Spinal cord (tissue), 10 donors: ENCODE measurements around the gene GTF2E1. TPM values are rescaled to one million over a fixed set of nuclear protein-coding genes. Genes with fewer than 3 reads are reported as not detected.

Source experiments
- DNase-seq, 6 donors: peaks; one replicate each; pipeline versions ENCODE4 v3.0.0 to v3.0.0-alpha.2; 2013 to 2015; ENCODE audit warnings: low spot score in 6 of 6, low read depth in 4 of 6
- H3K27ac ChIP-seq: one replicate; pipeline ENCODE4 v1.5.1; 2013; ENCODE audit warnings: low read depth, low read length, control low read depth
- H3K27me3 ChIP-seq: one replicate; pipeline ENCODE4 v1.6.1; 2013; ENCODE audit warnings: low read length; ENCODE audit not compliant: control insufficient read depth, insufficient read depth
- H3K36me3 ChIP-seq: one replicate; pipeline ENCODE4 v1.6.1; 2013; ENCODE audit warnings: low read length; ENCODE audit not compliant: control insufficient read depth, insufficient read depth
- H3K4me1 ChIP-seq: one replicate; pipeline ENCODE4 v1.6.1; 2013; ENCODE audit warnings: low read length; ENCODE audit not compliant: control insufficient read depth, insufficient read depth
- H3K4me3 ChIP-seq: one replicate; pipeline ENCODE4 v1.5.1; 2013; ENCODE audit warnings: low read depth, low read length, control low read depth
- H3K9me3 ChIP-seq: one replicate; pipeline ENCODE4 v1.6.1; 2013; ENCODE audit warnings: low read length; ENCODE audit not compliant: control insufficient read depth, insufficient read depth
- WGBS: methylation state at CpG from one replicate; pipeline ENCODE4 v1.1.5; 2013; ENCODE audit warnings: missing lambda C conversion rate; ENCODE audit not compliant: insufficient coverage; 5-methylcytosine and 5-hydroxymethylcytosine counted together
- polyA plus RNA-seq, 2 donors: library from polyadenylated mRNA; unstranded; fragments of 120-200 nt; gene quantifications; one replicate each; pipeline ENCODE4 v1.2.1, GENCODE V29; 2013; ENCODE audit not compliant: insufficient read length in 2 of 2
- small RNA-seq: library from RNA; depleted of rRNA; stranded (forward); fragments of <200 nt; gene quantifications from one replicate; pipeline ENCODE3, GENCODE V24; 2014; ENCODE audit warnings: low replicate concordance
- total RNA-seq, 2 donors: library from RNA; depleted of rRNA in 1 of 2; stranded (reverse); fragments of 120-200 nt in 1 of 2; fragments of >200 nt in 1 of 2; gene quantifications; one replicate each; pipeline versions ENCODE4 v1.2.3 to v1.2.4, GENCODE V29; 2013 to 2014
- donor health status: healthy.

The GTF2E1 gene
- total and polyA plus RNA-seq, 4 donors: 9.9 to 17.9 (median 13.2) TPM

- Histone ChIP-seq H3K27ac (no peak overlapping the region), H3K27me3 (no peaks in the 10 kb centered on the region), H3K4me1 (peaks cover 6% of the 10 kb centered on the region), H3K9me3 (no peaks in the 10 kb centered on the region), H3K36me3 (no peaks in the 10 kb centered on the region), H3K4me3 (no peak overlapping the region)
- DNase-seq: peak in 4 of 6 donors; percentile 12 to 78 (median 21)
- 69% methylated on average over 4 of the region's 4 CpGs for WGBS
Observed at GRCh38 chr3:120816728-120817127, 74.2 kb downstream of the GTF2E1 start.

GRCh38 chr3:120820748-120821147 lies 78.2 kb downstream of the GTF2E1 start:
- WGBS: 86% methylated on average over 1 of the region's 3 CpGs
- Histone ChIP-seq H3K4me3 (no peak overlapping the region), H3K36me3 (no peaks in the 10 kb centered on the region), H3K27ac (no peak overlapping the region), H3K9me3 (no peaks in the 10 kb centered on the region), H3K4me1 (peaks cover 6% of the 10 kb centered on the region), H3K27me3 (no peaks in the 10 kb centered on the region)
- DNase-seq: no peak

- Histone ChIP-seq H3K27ac (no peak overlapping the region), H3K4me1 (peaks cover 6% of the 10 kb centered on the region), H3K27me3 (no peaks in the 10 kb centered on the region), H3K4me3 (no peak overlapping the region), H3K36me3 (no peaks in the 10 kb centered on the region), H3K9me3 (no peaks in the 10 kb centered on the region)
- no peak for DNase-seq
Observed at GRCh38 chr3:120821426-120821825, 78.9 kb downstream of the GTF2E1 start.

- Histone ChIP-seq H3K27me3 (no peaks in the 10 kb centered on the region), H3K4me3 (no peak overlapping the region), H3K4me1 (no peaks in the 10 kb centered on the region), H3K36me3 (no peaks in the 10 kb centered on the region), H3K27ac (no peak overlapping the region), H3K9me3 (no peaks in the 10 kb centered on the region)
- WGBS: 94% methylated on average over 3 of the region's 3 CpGs
- no peak for DNase-seq
Observed at GRCh38 chr3:120823156-120823555, 80.6 kb downstream of the GTF2E1 start.

- no peaks in the 10 kb centered on the region for H3K27me3 ChIP-seq
- WGBS: 71% methylated on average over 1 of the region's 1 CpG
- no peak for DNase-seq
Observed at GRCh38 chr3:120824613-120825012, 82.1 kb downstream of the GTF2E1 start.

GRCh38 chr3:120828796-120829195 lies 86.3 kb downstream of the GTF2E1 start:
- no peaks in the 10 kb centered on the region for H3K27me3 ChIP-seq
- H3K4me3 ChIP-seq: no peak overlapping the region
- WGBS: no CpG with 5 or more reads among the region's 1 CpG
- H3K4me1 ChIP-seq: no peaks in the 10 kb centered on the region
- no peak for DNase-seq
- H3K27ac ChIP-seq: no peak overlapping the region
- H3K9me3 ChIP-seq: no peaks in the 10 kb centered on the region
- no peaks in the 10 kb centered on the region for H3K36me3 ChIP-seq

More at GRCh38 chr3:120824613-120825012, 82.1 kb downstream of the GTF2E1 start:
- Histone ChIP-seq H3K4me1 (no peaks in the 10 kb centered on the region), H3K36me3 (no peaks in the 10 kb centered on the region), H3K27ac (no peak overlapping the region), H3K9me3 (no peaks in the 10 kb centered on the region), H3K4me3 (no peak overlapping the region)

- Histone ChIP-seq H3K27me3 (no peaks in the 10 kb centered on the region), H3K27ac (no peak overlapping the region), H3K36me3 (no peaks in the 10 kb centered on the region), H3K4me3 (no peak overlapping the region), H3K9me3 (no peaks in the 10 kb centered on the region), H3K4me1 (no peaks in the 10 kb centered on the region)
- DNase-seq: no peak
- 86% methylated on average over 3 of the region's 4 CpGs for WGBS
Observed at GRCh38 chr3:120831066-120831465, 88.5 kb downstream of the GTF2E1 start.

Small RNAs within 50 kb of the gene (small RNA-seq; reads per million reads assigned to genes)
- not detected for gene MTCO1P29
- gene MTCO2P29: not detected

Other genes with a start within 250 kb of the GTF2E1 start
- gene NDUFB4, start 146.4 kb upstream of the GTF2E1 start, total RNA-seq: 100 to 1,000 TPM in 1 of 2 donors, 10 to 100 TPM in 1; 43.2 to 154 TPM
- gene NDUFB4, start 146.4 kb upstream of the GTF2E1 start, polyA plus RNA-seq: 100 to 1,000 TPM; 186 to 193 TPM
- under 1 TPM in 1 of 2 donors, not detected in 1; 0.50 TPM for gene HGD, start 60.5 kb upstream of the GTF2E1 start, total RNA-seq
- under 1 TPM; 0.67 to 0.98 TPM for gene HGD, start 60.5 kb upstream of the GTF2E1 start, polyA plus RNA-seq
- 10 to 100 TPM; 19.5 to 24.3 TPM for gene RABL3, start 228 bp upstream of the GTF2E1 start, total RNA-seq
- gene RABL3, start 228 bp upstream of the GTF2E1 start, polyA plus RNA-seq: 10 to 100 TPM; 18.7 to 25.5 TPM
- gene STXBP5L, start 165.5 kb downstream of the GTF2E1 start, total RNA-seq: 10 to 100 TPM in 1 of 2 donors, 1 to 10 TPM in 1; 4.1 to 19.1 TPM
- gene STXBP5L, start 165.5 kb downstream of the GTF2E1 start, polyA plus RNA-seq: 1 to 10 TPM; 5.3 to 7.5 TPM